H1 (cell line): ENCODE results near the gene GUCY1B1. TPM values are rescaled to one million over a fixed set of nuclear protein-coding genes. Genes with fewer than 3 reads are reported as not detected.

Experiments
- EGR1 ChIP-seq: IDR thresholded peaks from 2 replicates; pipeline ENCODE4 v1.6.1; 2011; ENCODE audit warnings: low read depth, low read length, borderline replicate concordance
- KDM1A ChIP-seq: fragments of 200-600, 300-600 bp; sonication (generic); IDR thresholded peaks from 2 replicates; pipeline ENCODE4 v1.7.1; 2016; ENCODE audit warnings: mild to moderate bottlenecking, low read length, borderline replicate concordance
- polyA plus RNA-seq, 7 experiments: library from polyadenylated mRNA; depleted of rRNA in 3 of 7; stranded (reverse) in 5 of 7; unstranded in 2 of 7; fragments of >200 nt in 5 of 7; fragments of 200-250 nt in 2 of 7; gene quantifications; 1 replicate in 5 of 7; 2 replicates in 1 of 7; 4 replicates in 1 of 7; pipeline versions ENCODE4 v1.2.1 to v1.2.3, GENCODE V29; 2011 to 2013; ENCODE audit warnings: missing spikeins in 2 of 7, mixed read lengths in 2 of 7
- total RNA-seq: library from RNA; stranded (reverse); fragmentation: NEBNext Ultra II Directional; extraction: Animal tissue kit (Norgen Biotek cat#: 25700); gene quantifications from 2 replicates; pipeline ENCODE4 v1.2.1, GENCODE V29; 2021

Gene GUCY1B1
- total and polyA plus RNA-seq, 2 of the 8 experiments (the other 6 are each of a cell fraction or from before 2014, with no cell fraction given) = 1.5 to 2.9 TPM

- TF ChIP-seq KDM1A = no peak
- no peak for TF ChIP-seq EGR1
- TF ChIP-seq, all 59 proteins: peak for 0
Observed at GRCh38 chr4:155781249-155781831, 22.5 kb downstream of the GUCY1B1 start (continued).
